Fibroblast of skin of left quadriceps (primary cell): Measurements from ENCODE around the gene GRAMD2A.
"Not testable (repeated sequence)": the region's sequence is repeated elsewhere in the genome, so short reads cannot be mapped to it uniquely, and the experiment has no call there.

Experiments used
- DNase-seq, 2 experiments: peaks; one replicate each; pipeline ENCODE4 v3.0.0-alpha.2; 2013; ENCODE audit warnings: low read depth in 2 of 2

Gene GRAMD2A

DNA sequence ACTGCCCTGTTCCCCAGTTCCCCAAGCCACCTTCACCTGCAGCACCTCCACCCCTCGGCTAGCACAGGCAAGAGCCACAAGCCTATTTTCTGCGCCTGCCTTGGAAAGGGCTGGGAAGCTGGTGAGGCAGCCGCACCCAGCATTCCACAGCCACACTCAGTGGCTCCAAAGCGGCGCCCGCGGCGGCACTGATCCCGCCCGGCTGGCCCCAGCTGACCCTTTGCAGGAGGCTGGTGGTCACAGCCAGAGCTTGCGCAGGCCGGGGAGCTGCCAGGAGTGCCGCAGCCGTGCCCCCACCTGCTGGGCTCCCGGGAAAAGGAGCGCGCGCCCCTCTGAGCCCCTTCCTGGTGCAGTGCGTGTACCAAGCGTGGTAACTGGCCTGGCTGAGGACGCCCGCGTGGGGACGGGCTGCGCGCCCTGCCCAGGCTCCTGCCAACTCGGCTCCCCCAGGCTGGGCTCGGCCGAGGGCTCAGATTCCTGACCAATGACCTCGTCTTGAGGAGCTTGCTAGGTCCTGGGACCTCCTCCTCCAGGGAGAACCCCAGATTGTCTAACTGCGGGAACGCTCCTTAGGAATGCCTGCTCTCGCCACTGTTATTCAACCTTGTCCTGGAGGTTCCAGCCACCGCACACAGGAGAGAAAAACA, 13.3 kb downstream of the GRAMD2A start:
- DNase-seq: no peak

GRCh38 chr15:72183781-72184164, 13.8 kb downstream of the GRAMD2A start:
- DNase-seq: no peak

DNA sequence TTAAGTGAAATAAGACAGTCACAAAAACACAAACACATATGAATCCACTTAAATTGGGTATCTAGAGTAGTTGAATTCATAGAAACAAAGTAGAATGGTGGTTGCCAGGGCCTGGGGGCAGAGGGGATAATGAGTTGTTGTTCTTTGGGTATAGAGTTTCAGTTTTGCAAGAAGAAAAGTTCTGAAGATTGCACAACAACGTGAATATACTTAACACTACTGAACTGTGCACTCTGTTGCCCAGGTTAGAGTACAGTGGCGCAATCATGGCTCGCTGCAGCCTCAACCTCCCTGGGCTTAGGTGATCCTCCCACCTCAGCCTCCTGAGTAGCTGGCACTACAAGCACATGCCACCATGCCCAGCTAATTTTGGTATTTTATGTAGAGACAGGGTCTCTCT, 14.9 kb downstream of the GRAMD2A start:
- DNase-seq: no peak

DNA sequence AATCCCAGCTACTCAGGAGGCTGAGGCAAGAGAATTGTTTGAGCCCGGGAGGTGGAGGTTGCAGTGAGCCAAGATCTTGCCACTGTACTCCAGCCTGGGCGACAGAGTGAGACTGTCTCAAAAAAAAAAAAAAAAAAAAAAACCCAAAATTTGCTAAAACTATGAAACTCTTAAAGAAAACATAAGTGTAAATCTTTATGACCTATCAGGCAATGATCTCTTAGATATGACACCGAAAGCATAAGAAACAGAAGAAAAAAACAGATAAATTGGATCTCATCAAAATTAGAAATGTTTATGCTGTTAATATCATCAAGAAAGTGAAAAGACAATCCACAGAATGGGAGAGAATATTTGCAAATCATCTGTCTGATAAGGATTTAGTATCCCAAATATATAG, 15.3 kb downstream of the GRAMD2A start:
- DNase-seq: no peak

DNA sequence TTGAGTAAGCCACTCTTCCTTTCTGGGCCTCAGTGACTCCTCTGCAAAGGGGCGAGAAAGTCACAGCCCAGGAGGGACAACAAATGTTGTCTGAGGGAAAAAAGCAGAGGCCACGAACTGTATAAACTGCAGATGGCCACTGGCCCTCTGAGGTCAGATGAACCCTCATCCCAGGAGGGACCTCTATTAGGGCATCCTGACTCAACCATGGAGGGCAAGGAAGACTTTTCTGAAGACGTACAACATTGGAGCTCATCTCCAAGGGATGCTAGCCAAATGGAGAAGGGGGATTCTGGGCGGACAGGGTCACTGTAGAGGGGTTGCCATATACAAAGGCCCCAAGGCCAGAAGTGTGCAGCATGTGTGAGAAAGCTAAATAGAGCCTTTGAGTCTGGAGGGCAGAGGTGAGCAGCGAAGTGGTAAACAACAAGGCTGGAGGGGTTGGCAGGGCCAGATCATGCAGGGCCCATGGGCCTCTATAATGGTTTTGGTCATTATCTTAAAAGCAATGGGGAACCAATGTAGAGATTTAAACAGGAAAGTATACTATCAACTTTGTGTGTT, 16.7 kb downstream of the GRAMD2A start:
- no peak for DNase-seq

GRCh38 chr15:72179950-72180581, 17.5 kb downstream of the GRAMD2A start:
- no peak for DNase-seq

GRCh38 chr15:72178976-72179585, 18.5 kb downstream of the GRAMD2A start:
- no peak for DNase-seq

- DNase-seq: no peak
These were observed 20.8 kb downstream of the GRAMD2A start for GRCh38 chr15:72176743-72177142.

DNA sequence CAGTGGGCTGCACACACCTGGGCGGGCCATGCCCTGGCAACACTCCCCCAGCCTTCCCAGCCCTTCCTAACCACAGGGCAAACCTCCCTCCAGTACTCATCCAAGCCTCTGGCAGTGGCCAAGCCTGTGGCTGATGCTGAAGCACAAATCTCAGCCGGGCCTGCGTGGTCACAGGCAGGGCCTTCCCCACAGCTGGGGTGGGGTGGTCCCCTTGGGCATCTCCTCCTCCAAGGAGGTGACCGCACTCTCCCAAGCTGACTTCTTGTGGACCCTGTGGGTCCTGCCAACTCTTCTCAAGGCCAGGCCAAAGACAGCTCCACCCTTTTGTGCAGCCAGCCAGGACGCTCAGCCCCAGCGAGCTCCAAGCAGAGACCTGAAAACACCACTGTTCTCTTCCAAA, 21.4 kb downstream of the GRAMD2A start:
- no peak for DNase-seq

DNA sequence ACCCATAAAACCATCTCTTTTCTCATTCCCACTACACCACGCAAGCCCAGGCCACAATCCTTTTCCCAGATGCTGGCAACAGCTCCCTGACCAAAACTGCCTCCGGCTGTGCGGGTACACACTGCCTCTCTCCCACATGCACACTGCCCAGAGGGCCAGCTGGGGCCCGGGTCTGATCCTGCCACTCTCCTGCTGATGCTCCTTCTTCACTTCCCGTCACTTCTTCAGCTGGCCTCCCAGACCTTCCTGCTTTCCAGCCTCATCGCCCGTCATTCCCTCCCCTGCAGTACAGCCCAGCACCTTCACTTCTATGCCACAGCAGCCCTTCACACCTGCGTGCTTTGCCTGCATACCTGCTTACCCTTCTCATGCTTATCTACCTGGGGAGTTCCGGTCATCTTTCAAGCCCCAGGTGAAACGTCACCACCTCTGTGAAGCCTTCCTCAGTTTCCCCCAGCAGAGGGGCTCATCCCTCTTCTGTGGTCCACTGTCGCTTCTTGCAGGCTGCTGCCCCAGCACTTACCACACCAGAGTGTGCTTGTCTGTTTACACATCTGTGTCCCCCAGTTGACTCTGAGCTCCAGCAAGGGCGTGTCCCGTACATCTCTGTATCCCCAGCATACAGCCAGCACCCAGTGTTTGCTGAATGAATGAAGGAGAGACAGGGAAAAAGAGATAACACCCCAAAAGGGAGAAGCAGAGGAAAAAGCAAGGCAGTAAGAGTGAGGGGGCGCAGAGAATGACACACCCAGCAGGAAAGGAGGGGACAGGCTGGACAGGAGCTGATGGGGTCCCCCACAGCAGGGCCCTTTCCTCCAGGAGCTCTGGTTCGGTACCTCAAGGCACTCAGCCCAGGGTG, 22.2 kb downstream of the GRAMD2A start:
- no peak for DNase-seq

DNA sequence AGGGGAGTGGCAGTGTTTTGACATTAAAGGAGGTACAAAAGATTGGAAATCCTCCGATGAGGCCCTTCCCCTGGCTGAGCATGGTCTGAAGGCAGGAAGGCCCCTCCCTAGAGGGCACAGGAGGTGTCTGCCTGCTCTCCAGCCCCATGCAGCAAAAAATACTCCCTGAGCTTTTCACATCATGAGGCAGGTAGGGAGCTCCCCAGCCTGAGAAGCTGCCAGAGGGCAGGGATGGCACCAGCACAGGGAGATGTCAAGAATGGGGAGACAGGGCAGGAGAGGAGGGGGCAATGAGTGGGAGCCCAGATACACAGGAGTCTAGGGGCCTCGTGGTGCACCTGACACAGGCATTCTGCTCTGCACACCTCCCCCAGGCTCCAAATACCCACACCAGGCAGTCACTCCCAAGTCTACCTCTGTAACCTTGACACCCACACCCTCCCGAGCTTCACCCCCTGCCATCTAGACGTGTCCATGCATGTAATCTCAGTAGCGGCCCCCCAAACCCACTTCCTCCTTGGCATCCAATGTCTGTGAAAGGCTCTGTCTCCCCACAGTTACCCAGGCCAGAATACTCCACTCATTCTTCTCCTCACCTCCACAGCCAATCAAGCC, 22.9 kb downstream of the GRAMD2A start:
- DNase-seq: no peak

DNA sequence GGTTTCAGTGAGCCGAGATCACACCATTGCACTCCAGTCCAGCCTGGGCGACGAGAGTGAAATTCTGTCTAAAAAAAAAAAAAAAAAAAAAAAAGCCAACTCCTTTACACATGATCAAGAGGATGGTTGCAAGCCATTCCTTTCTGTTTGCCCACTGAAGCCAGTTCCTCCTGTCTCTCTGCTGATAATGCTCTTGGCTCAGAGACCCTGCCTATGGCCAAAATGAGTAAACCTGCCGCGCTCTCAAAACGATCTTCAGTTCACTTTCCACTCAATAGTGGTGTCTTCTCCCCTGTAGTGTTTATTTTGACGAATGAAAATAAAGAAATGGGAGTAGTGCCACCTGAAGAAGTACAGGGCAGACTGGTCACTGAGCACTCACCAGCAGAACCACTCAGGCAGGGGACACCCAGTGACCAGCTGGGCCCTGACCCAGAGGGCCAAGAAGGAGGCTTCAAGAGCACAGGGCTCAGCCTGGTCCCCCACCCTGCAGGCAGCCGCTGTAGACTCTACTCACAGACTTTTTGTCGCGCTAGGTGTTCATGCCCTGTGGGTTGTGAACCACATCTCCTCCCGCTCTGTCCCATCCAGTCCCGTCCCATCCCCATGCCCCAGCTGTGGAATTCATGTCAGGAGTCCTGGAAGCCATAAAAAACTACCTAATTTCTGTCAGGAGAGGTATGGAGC, 23.6 kb downstream of the GRAMD2A start:
- no peak for DNase-seq

- DNase-seq: no peak
These were observed 24.2 kb downstream of the GRAMD2A start for GRCh38 chr15:72173401-72173800.

GRCh38 chr15:72172796-72173195, 24.8 kb downstream of the GRAMD2A start:
- DNase-seq: no peak

DNA sequence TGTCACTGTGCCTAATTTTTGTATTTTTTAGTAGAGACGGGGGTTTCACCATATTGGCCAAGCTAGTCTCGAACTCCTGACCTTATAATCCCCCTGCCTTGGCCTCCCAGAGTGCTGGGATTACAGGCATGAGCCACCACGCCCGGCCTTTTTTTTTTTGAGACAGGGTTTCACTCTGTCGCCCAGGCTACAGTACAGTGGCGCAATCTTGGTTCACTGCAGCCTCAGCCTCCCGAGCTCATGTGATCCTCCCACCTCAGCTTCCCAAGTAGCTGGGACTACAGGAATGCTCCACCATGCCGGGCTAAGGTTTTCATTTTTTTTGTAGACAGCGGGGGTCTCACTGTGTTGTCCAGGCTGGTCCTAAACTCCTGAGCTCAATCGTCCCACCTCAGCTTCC, 25.6 kb downstream of the GRAMD2A start:
- DNase-seq: not testable (repeated sequence)

- DNase-seq: no peak
These were observed 26.9 kb downstream of the GRAMD2A start for GRCh38 chr15:72170691-72171090.

- DNase-seq: no peak
These were observed 27.5 kb downstream of the GRAMD2A start for GRCh38 chr15:72169921-72170611.

GRCh38 chr15:72169236-72169920, 28.2 kb downstream of the GRAMD2A start:
- DNase-seq: no peak

- no peak for DNase-seq
These were observed 28.8 kb downstream of the GRAMD2A start for GRCh38 chr15:72168808-72169190.
